ENCODE results near the gene VPS25.
"Not testable (repeated sequence)": the region's sequence is repeated elsewhere in the genome, so short reads cannot be mapped to it uniquely, and the experiment has no call there.

DNA sequence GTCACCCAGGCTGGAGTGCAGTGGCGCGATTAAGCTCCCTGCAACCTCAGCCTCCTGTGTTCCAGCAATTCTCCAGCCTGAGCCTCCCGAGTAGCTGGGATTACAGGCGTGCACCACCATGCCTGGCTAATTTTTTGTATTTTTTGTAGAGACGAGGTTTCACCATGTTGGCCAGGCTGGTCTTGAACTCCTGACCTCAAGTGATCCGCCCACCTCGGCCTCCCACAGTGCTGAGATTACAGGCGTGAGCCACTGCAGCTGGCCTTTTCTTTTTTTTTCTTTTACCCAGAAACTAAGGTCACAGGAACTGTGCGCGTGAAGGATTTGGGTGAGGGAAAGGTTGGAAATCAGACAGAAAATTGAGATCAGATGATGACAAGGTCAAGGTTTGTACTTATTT is 3.3 kb upstream of the VPS25 start:
- TF ChIP-seq, protein P1, sequence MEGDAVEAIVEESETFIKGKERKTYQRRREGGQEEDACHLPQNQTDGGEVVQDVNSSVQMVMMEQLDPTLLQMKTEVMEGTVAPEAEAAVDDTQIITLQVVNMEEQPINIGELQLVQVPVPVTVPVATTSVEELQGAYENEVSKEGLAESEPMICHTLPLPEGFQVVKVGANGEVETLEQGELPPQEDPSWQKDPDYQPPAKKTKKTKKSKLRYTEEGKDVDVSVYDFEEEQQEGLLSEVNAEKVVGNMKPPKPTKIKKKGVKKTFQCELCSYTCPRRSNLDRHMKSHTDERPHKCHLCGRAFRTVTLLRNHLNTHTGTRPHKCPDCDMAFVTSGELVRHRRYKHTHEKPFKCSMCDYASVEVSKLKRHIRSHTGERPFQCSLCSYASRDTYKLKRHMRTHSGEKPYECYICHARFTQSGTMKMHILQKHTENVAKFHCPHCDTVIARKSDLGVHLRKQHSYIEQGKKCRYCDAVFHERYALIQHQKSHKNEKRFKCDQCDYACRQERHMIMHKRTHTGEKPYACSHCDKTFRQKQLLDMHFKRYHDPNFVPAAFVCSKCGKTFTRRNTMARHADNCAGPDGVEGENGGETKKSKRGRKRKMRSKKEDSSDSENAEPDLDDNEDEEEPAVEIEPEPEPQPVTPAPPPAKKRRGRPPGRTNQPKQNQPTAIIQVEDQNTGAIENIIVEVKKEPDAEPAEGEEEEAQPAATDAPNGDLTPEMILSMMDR (IDR thresholded peaks at IDR 0.05; ENCODE audit: borderline replicate concordance, extremely low read depth, low read length, poor library complexity, severe bottlenecking) = not testable (repeated sequence)
- not testable (repeated sequence) for TF ChIP-seq EZH2 (IDR thresholded peaks at IDR 0.05; ENCODE audit: borderline replicate concordance, low read depth, low read length, severe bottlenecking)

All from DND-41 (cell line).